OCI-LY7 (cell line): ENCODE measurements around the gene TSPAN6.

Source experiments
- CTCF ChIP-seq: fragments of 200-600 bp; sonication (generic); conservative IDR thresholded peaks from 2 replicates; pipeline ENCODE4 v1.5.1; 2014; ENCODE audit warnings: mild to moderate bottlenecking, antibody characterized with exemption, low read length, moderate library complexity, mixed read lengths
- EZH2phosphoT487 ChIP-seq: fragments of 200-600 bp; sonication (generic); IDR thresholded peaks from 2 replicates; pipeline ENCODE4 v1.6.1; 2018; ENCODE audit warnings: low read depth, borderline replicate concordance, mild to moderate bottlenecking, mixed run types, antibody characterized with exemption, low read length, moderate library complexity, mixed read lengths

- TF ChIP-seq CTCF (no peak), EZH2phosphoT487 (no peak)
These were observed 26.2 kb upstream of the TSPAN6 start for GRCh38 chrX:100662796-100663195.
